Stimulated activated CD8-positive, alpha-beta memory T cell treated with anti-CD3 and anti-CD28 coated beads, Interleukin-12 subunit alpha, Interleukin-12 subunit beta, amount 100 ng/mL, for 24 hours (primary cell): ENCODE data around the gene NOL4.

Source experiments
- DNase-seq: peaks from one replicate; pipeline ENCODE4 v3.0.0-alpha.2; 2020; ENCODE audit errors: extremely low read depth

NOL4 gene

GRCh38 chr18:34189656-34190435 lies 34.9 kb downstream of the NOL4 start:
- DNase-seq, result no peak
